Motor neuron (in vitro differentiated cells): ENCODE measurements around the gene HOXA11. TPM values are rescaled to one million over a fixed set of nuclear protein-coding genes. Genes with fewer than 3 reads are reported as not detected.
A peak's percentile ranks its signal among the peaks of the same experiment; 100 is the strongest.

ENCODE experiments used
- ATAC-seq, 8 experiments: fragments of 200-7000 bp; cut with Tn5 transposase; replicated peaks in 6 of 8; 2 replicates each; pipeline ENCODE4 v1.8.0; 2021; ENCODE audit warnings: mild to moderate bottlenecking in 8 of 8, moderate library complexity in 8 of 8
- H3K27ac ChIP-seq, 2 donors: fragments of 250-450 bp; sonication (Bioruptor Pico); 2 replicates each; pipeline ENCODE4 v1.9.0; 2021; ENCODE audit warnings: antibody characterized with exemption in 2 of 2, mild to moderate bottlenecking in 2 of 2, moderate library complexity in 1 of 2
- H3K4me1 ChIP-seq, 2 donors: fragments of 250-450 bp; sonication (Bioruptor Pico); replicated peaks in 1 of 2; 2 replicates each; pipeline ENCODE4 v1.6.1; 2021; ENCODE audit warnings: antibody characterized with exemption in 2 of 2, mild to moderate bottlenecking in 2 of 2, moderate library complexity in 1 of 2
- H3K4me3 ChIP-seq, 5 donors: fragments of 250-450 bp; sonication (Bioruptor Pico); 2 replicates each; pipeline ENCODE4 v1.9.0; 2021; ENCODE audit warnings: antibody characterized with exemption in 5 of 5, mild to moderate bottlenecking in 5 of 5, moderate library complexity in 4 of 5
- WGBS, 10 experiments: fragments of 450-650 bp; shearing (Covaris generic); methylation state at CpG; one replicate each; pipeline ENCODE4 v1.0.0; 2022; 5-methylcytosine and 5-hydroxymethylcytosine counted together
- in situ Hi-C, 9 experiments: fragments of 400-800 bp; cut with MboI; loops; one replicate each; pipeline ENCODE4 v1.15.0; 2021; ENCODE audit warnings: low sequenced_read_pairs in 9 of 9, low pct_unique_long_range_greater_than_20kb in 2 of 9; ENCODE audit not compliant: unreplicated experiment in 9 of 9
- total RNA-seq, 8 experiments: library from RNA; unstranded; fragments of 300-600 nt; gene quantifications; 2 replicates each; pipeline versions ENCODE4 v1.2.3 to v1.2.4, GENCODE V29; 2022

The HOXA11 gene
- total RNA-seq, 8 experiments from 2014 or later: 0.05 to 5.7 (median 0.43) TPM; not detected in 1

- 67 to 100% (median 94%) methylated on average over 1 to 5 of the region's 10 CpGs; no CpG with 5 or more reads in 6 of the 10 experiments for WGBS, 10 experiments
- no peak overlapping the region for H3K4me3 ChIP-seq
- no peak for ATAC-seq
- in situ Hi-C loops: loop anchor here in 5 of 9 experiments (25.0 kb wide), 3 partner anchors 767 to 1292 kb away; no protein-coding TSS in a partner anchor
- H3K4me1 ChIP-seq: peaks cover 5 to 18% of the 10 kb centered on the region in 2 donors
- H3K27ac ChIP-seq: no peak overlapping the region
These were observed 30.7 kb downstream of the HOXA11 start for GRCh38 chr7:27154369-27154768.

DNA sequence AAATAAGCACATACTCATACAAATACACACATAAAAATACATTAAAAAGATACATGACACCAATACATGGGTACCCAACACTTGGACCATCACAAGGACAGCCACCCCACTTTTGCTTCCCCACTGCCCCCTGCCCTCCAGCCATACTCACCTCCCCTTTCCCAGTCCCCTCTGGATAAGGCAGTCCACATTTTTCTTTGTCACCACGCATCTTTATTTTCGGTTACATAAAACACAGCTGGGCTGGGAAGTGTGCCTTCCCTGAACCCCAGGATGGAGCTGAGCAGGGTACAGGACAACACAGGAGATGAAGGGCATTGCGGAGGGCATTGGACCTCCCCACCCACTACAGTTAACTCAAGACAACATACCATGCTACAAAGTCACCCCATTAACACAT, 31.5 kb downstream of the HOXA11 start:
- no peak for ATAC-seq

GRCh38 chr7:27152816-27153442, 32.1 kb downstream of the HOXA11 start:
- in situ Hi-C loops: loop anchor here in 5 of 9 experiments (25.0 kb wide), 3 partner anchors 766 to 1291 kb away; no protein-coding TSS in a partner anchor
- 30 to 94% (median 66%) methylated on average over 2 to 5 of the region's 22 CpGs; no CpG with 5 or more reads in 2 of the 10 experiments for WGBS, 10 experiments
- H3K4me3 ChIP-seq: no peak overlapping the region
- H3K4me1 ChIP-seq: peaks cover 5 to 32% of the 10 kb centered on the region in 2 donors
- H3K27ac ChIP-seq: no peak overlapping the region
- ATAC-seq: no peak

More for the DNA sequence above, 31.5 kb downstream of the HOXA11 start:
- Histone ChIP-seq H3K4me1 (peaks cover 5 to 27% of the 10 kb centered on the region in 2 donors), H3K4me3 (no peak overlapping the region), H3K27ac (no peak overlapping the region)
- in situ Hi-C loops: loop anchor here in 5 of 9 experiments (25.0 kb wide), 3 partner anchors 766 to 1291 kb away; no protein-coding TSS in a partner anchor
- 20 to 100% (median 82%) methylated on average over 1 to 2 of the region's 3 CpGs; no CpG with 5 or more reads in 4 of the 10 experiments for WGBS, 10 experiments

- 0 to 80% (median 34%) methylated on average over 1 to 23 of the region's 53 CpGs; no CpG with 5 or more reads in 1 of the 10 experiments for WGBS, 10 experiments
- Histone ChIP-seq H3K4me1 (peaks cover 5 to 32% of the 10 kb centered on the region in 2 donors), H3K4me3 (peak within 1 kb of the TSS; percentile 41 to 63 (median 47)), H3K27ac (peak within 1 kb of the TSS in 1 of 2 donors; percentile 83)
- in situ Hi-C loops: loop anchor here in 5 of 9 experiments (25.0 kb wide), 3 partner anchors 765 to 1290 kb away; no protein-coding TSS in a partner anchor
- peak in 3 of 8 experiments; percentile 6 to 40 (median 17) for ATAC-seq
These were observed 32.9 kb downstream of the HOXA11 start, which contains the start of gene HOXA3 for GRCh38 chr7:27151931-27152815. HOXA3 (minus strand) TSS chr7:27152583; CDS start chr7:27110640, 41,943 bp downstream.

GRCh38 chr7:27151341-27151930, 33.6 kb downstream of the HOXA11 start:
- H3K27ac ChIP-seq: peak overlapping the region in 1 of 2 donors; percentile 83
- peak overlapping the region; percentile 41 to 63 (median 47) for H3K4me3 ChIP-seq
- no peak for ATAC-seq
- in situ Hi-C loops: loop anchor here in 5 of 9 experiments (25.0 kb wide), 3 partner anchors 764 to 1289 kb away; no protein-coding TSS in a partner anchor
- WGBS, 10 experiments: 0 to 40% (median 28%) methylated on average over 1 to 19 of the region's 27 CpGs; no CpG with 5 or more reads in 1 of the 10 experiments
- H3K4me1 ChIP-seq: peaks cover 5 to 32% of the 10 kb centered on the region in 2 donors

GRCh38 chr7:27150568-27151340, 34.3 kb downstream of the HOXA11 start:
- Histone ChIP-seq H3K4me3 (peak overlapping the region; percentile 41 to 63 (median 47)), H3K27ac (peak overlapping the region; percentile 3 to 83), H3K4me1 (peaks cover 5 to 32% of the 10 kb centered on the region in 2 donors)
- ATAC-seq: peak; percentile 49 to 81 (median 72)
- in situ Hi-C loops: loop anchor here in 5 of 9 experiments (25.0 kb wide), 3 partner anchors 763 to 1288 kb away; no protein-coding TSS in a partner anchor
- WGBS, 10 experiments: 0 to 6% (median 0%) methylated on average over 1 to 12 of the region's 58 CpGs; no CpG with 5 or more reads in 3 of the 10 experiments

- H3K4me1 ChIP-seq: peaks cover 9 to 30% of the 10 kb centered on the region in 2 donors
- peak overlapping the region; percentile 41 to 63 (median 47) for H3K4me3 ChIP-seq
- peak overlapping the region; percentile 3 to 90 for H3K27ac ChIP-seq
- in situ Hi-C loops: loop anchor here in 5 of 9 experiments (10.0 to 25.0 kb wide), 4 partner anchors 295 to 1288 kb away; no protein-coding TSS in a partner anchor
- WGBS, 10 experiments: 38 to 75% (median 57%) methylated on average over 1 to 10 of the region's 13 CpGs
- ATAC-seq: peak in 6 of 8 experiments; percentile 2 to 36 (median 14)
These were observed 35.0 kb downstream of the HOXA11 start for GRCh38 chr7:27149842-27150567.

- WGBS, 10 experiments: 18 to 80% (median 40%) methylated on average over 1 to 10 of the region's 30 CpGs; no CpG with 5 or more reads in 2 of the 10 experiments
- ATAC-seq: peak in 5 of 8 experiments; percentile 3 to 15 (median 12)
- Histone ChIP-seq H3K4me1 (peaks cover 9 to 36% of the 10 kb centered on the region in 2 donors), H3K4me3 (peak overlapping the region; percentile 24 to 63 (median 47)), H3K27ac (peak overlapping the region; percentile 15 to 90)
- in situ Hi-C loops: loop anchor here in 2 of 9 experiments (10.0 kb wide), 1 partner anchor 294 kb away; no protein-coding TSS in a partner anchor
These were observed 36.0 kb downstream of the HOXA11 start for GRCh38 chr7:27148756-27149641.

DNA sequence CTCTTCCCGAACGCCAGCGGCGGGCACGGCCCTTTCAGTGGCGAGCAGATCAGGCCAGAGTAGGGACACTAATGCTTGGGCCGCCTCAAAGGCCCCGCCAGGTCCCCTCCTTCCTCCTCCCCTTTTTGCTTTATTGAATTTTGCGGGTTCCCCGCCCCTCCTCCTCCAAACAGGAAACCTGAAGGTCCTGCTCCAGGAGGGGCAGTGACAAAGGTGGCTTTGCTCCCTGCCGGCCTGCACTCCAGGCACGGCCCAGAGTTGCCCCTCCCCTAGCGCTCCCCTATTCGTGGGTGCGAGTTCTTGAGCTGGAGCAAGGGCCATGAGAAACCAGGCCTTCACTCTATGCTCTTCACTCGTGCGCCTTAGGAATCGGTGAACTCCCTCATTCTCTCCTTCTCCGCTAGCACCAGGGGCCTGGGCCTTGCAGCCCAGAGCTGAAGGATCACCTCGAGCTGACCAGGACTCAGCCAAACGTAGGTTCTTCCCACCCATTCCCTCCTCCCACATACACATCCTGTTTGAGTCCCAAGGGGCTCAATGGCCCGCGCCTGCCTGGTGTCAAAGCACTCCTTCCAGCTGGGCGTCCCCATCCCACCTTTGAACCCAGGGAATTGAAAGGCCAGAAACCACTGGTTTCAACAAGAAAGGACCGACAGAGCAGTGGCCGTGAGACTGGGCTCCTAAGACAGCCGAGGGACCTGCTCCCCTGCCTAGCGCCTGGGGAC, 36.8 kb downstream of the HOXA11 start:
- WGBS, 10 experiments: 22 to 86% (median 30%) methylated on average over 3 to 13 of the region's 28 CpGs; no CpG with 5 or more reads in 4 of the 10 experiments
- ATAC-seq: peak in 5 of 8 experiments; percentile 2 to 26 (median 7)
- peaks cover 9 to 38% of the 10 kb centered on the region in 2 donors for H3K4me1 ChIP-seq
- peak overlapping the region; percentile 24 to 63 (median 47) for H3K4me3 ChIP-seq
- in situ Hi-C loops: loop anchor here in 2 of 9 experiments (10.0 kb wide), 1 partner anchor 293 kb away; no protein-coding TSS in a partner anchor
- H3K27ac ChIP-seq: peak overlapping the region in 1 of 2 donors; percentile 90
